ENCODE results near the gene UHRF1.
"Not testable (repeated sequence)": the region's sequence is repeated elsewhere in the genome, so short reads cannot be mapped to it uniquely, and the experiment has no call there.

Gene UHRF1

DNA sequence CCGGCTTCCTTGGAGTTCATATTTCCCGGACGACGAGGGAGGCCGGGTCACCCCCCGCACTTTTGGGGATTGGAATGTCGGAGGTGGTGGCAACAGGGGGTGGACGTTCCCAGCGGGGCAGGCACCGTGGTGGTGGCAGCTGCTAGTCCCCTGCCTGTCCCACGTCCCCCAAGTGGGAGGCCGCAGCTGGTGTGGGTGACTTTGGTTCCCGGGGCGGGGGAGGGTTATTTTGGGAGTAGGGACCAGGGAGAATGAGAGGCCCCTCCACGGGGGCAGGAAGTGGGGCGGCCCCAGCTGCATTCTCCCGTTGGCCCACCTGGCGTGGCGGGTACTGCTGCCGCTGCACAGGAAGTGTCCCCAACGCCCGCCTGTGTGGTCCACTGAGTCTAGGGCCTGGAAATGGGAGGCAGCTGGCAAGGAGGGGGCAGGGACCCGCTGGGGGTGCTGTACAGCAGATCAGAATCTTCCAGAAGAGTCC lies 30.8 kb upstream of the UHRF1 start:
- Histone ChIP-seq H3K27me3 (ENCODE audit: control insufficient read depth in 1 of 2, insufficient read depth in 2 of 2, low read length in 2 of 2) (no peaks in the 10 kb centered on the region), H3K9me3 (ENCODE audit: low read length) (no peaks in the 10 kb centered on the region), H3K4me1 (ENCODE audit: insufficient read depth, low read length) (peaks cover 13% of the 10 kb centered on the region), H3K9ac (ENCODE audit: low read length) (no peak overlapping the region), H3K4me3 (ENCODE audit: low read depth in 1 of 2, low read length in 2 of 2) (peak overlapping the region in 1 of 2 donors; percentile 18), H3K27ac (ENCODE audit: low read depth, low read length) (no peak overlapping the region), H3K36me3 (ENCODE audit: insufficient read depth, low read length) (no peaks in the 10 kb centered on the region)

DNA sequence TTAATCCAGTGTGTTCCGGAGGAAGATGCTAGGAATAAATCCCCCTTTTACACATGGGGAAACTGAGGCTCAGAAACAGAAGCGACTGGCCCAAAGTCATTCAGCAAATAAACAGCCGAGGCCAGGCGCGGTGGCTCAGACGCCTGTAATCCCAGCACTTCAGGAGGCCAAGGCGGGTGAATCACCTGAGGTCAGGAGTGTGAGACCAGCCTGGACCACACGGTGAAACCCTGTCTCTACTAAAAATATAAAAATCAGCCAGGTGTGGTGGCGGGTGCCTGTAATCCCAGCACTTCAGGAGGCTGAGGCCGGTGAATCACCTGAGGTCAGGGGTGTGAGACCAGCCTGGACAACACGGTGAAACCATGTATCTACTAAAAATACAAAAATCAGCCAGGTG lies 30.3 kb upstream of the UHRF1 start:
- no peaks in the 10 kb centered on the region for H3K36me3 ChIP-seq (ENCODE audit: insufficient read depth, low read length)
- no peak overlapping the region for H3K9ac ChIP-seq (ENCODE audit: low read length)

DNA sequence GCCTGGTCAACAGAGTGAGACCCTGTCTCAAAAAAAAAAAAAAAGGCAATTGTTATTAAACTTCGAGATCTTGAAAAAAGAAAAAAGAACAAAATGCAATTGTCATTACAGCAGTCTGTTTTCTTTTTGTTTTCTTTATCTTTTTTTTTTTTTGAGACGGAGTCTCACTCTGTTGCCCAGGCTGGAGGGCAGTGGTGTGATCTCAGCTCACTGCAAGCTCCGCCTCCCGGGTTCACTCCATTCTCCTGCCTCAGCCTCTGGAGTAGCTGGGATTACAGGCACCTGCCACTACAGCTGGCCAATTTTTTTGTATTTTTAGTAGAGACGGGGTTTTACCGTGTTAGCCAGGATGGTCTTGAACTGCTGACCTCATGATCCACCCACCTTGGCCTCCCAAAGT lies 26.4 kb upstream of the UHRF1 start:
- not testable (repeated sequence) for H3K27me3 ChIP-seq (ENCODE audit: control insufficient read depth in 1 of 2, insufficient read depth in 2 of 2, low read length in 2 of 2); H3K9ac ChIP-seq (ENCODE audit: low read length)

More for the DNA sequence above, 30.3 kb upstream of the UHRF1 start:
- H3K4me1 ChIP-seq (ENCODE audit: insufficient read depth, low read length) = peaks cover 13% of the 10 kb centered on the region
- no peaks in the 10 kb centered on the region for H3K9me3 ChIP-seq (ENCODE audit: low read length)
- H3K27ac ChIP-seq (ENCODE audit: low read depth, low read length) = no peak overlapping the region
- H3K4me3 ChIP-seq (ENCODE audit: low read depth in 1 of 2, low read length in 2 of 2) = peak overlapping the region in 1 of 2 donors; percentile 18
- H3K27me3 ChIP-seq (ENCODE audit: control insufficient read depth in 1 of 2, insufficient read depth in 2 of 2, low read length in 2 of 2) = no peaks in the 10 kb centered on the region

DNA sequence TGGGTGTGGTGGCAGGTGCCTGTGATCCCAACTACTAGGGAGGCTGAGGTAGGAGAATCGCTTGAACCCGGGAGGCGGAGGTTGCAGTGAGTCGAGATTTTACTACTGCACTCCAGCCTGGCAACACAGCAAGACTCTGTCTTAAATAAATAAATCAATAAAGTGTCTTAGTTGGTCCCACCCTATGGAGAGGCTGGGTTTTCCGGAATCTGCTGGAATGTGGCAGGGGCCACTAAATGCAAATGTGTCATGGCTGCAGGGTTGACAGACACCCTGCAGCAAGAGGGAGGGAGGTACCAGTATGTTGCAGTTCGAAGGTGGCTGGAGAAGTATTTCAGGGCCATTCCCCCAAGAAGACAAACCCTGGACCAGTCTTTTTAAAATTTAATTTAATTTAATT lies 24.3 kb upstream of the UHRF1 start:
- H3K9ac ChIP-seq (ENCODE audit: low read length); H3K4me1 ChIP-seq (ENCODE audit: insufficient read depth, low read length); H3K36me3 ChIP-seq (ENCODE audit: insufficient read depth, low read length); H3K27me3 ChIP-seq (ENCODE audit: control insufficient read depth in 1 of 2, insufficient read depth in 2 of 2, low read length in 2 of 2); H3K9me3 ChIP-seq (ENCODE audit: low read length); H3K4me3 ChIP-seq (ENCODE audit: low read depth in 1 of 2, low read length in 2 of 2); H3K27ac ChIP-seq (ENCODE audit: low read depth, low read length): not testable (repeated sequence)

More for the DNA sequence above, 26.4 kb upstream of the UHRF1 start:
- not testable (repeated sequence) for H3K27ac ChIP-seq (ENCODE audit: low read depth, low read length); H3K4me1 ChIP-seq (ENCODE audit: insufficient read depth, low read length); H3K9me3 ChIP-seq (ENCODE audit: low read length); H3K36me3 ChIP-seq (ENCODE audit: insufficient read depth, low read length); H3K4me3 ChIP-seq (ENCODE audit: low read depth in 1 of 2, low read length in 2 of 2)

DNA sequence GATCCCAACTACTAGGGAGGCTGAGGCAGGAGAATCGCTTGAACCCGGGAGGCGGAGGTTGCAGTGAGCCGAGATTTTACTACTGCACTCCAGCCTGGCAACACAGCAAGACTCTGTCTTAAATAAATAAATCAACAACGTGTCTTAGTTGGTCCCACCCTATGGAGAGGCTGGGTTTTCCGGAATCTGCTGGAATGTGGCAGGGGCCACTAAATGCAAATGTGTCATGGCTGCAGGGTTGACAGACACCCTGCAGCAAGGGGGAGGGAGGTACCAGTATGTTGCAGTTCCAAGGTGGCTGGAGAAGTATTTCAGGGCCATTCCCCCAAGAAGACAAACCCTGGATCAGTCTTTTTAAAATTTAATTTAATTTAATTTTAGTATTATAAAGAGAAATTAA lies 21.5 kb upstream of the UHRF1 start:
- H3K36me3 ChIP-seq (ENCODE audit: insufficient read depth, low read length); H3K9me3 ChIP-seq (ENCODE audit: low read length); H3K27me3 ChIP-seq (ENCODE audit: control insufficient read depth in 1 of 2, insufficient read depth in 2 of 2, low read length in 2 of 2): not testable (repeated sequence)

DNA sequence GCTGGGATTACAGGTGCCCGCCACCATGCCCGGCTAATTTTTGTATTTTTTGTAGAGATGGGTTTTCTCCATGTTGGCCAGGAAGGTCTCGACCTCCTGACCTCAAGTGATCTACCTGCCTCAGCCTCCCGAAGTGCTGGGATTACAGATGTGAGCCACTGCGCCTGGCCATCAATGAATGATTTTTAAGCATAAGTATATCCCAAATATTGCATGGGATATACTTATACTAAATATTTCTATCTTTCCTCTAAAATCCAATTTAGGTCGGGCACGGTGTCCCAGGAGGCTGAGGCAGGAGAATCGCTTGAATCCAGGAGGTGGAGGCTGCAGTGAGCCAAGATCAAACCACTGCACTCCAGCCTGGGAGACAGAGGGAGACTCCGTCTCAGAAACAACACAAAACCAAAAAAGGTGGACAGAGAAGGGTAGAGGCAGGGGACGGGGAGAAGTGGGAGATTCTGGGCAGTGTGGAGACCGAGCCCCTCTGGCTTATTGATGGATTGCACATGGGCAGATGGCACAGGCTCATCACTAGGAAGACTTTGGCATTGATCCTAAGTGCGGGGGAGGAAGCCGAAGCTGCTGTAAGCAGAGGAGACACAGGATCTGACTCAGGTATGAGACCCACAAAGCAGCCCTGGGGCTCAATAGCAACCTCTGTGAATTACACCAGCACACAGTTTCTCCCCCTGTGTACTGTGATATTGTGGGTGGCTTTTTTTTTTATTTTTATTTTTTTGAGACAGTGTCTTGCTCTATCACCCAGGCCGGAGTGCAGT lies 20.1 kb upstream of the UHRF1 start:
- no peaks in the 10 kb centered on the region for H3K36me3 ChIP-seq (ENCODE audit: insufficient read depth, low read length)
- H3K27ac ChIP-seq (ENCODE audit: low read depth, low read length) = no peak overlapping the region
- H3K4me1 ChIP-seq (ENCODE audit: insufficient read depth, low read length) = no peaks in the 10 kb centered on the region
- no peaks in the 10 kb centered on the region for H3K9me3 ChIP-seq (ENCODE audit: low read length)
- H3K4me3 ChIP-seq (ENCODE audit: low read depth in 1 of 2, low read length in 2 of 2) = no peak overlapping the region
- H3K27me3 ChIP-seq (ENCODE audit: control insufficient read depth in 1 of 2, insufficient read depth in 2 of 2, low read length in 2 of 2) = no peaks in the 10 kb centered on the region
- no peak overlapping the region for H3K9ac ChIP-seq (ENCODE audit: low read length)

More for the DNA sequence above, 21.5 kb upstream of the UHRF1 start:
- H3K9ac ChIP-seq (ENCODE audit: low read length); H3K4me1 ChIP-seq (ENCODE audit: insufficient read depth, low read length); H3K27ac ChIP-seq (ENCODE audit: low read depth, low read length); H3K4me3 ChIP-seq (ENCODE audit: low read depth in 1 of 2, low read length in 2 of 2): not testable (repeated sequence)

DNA sequence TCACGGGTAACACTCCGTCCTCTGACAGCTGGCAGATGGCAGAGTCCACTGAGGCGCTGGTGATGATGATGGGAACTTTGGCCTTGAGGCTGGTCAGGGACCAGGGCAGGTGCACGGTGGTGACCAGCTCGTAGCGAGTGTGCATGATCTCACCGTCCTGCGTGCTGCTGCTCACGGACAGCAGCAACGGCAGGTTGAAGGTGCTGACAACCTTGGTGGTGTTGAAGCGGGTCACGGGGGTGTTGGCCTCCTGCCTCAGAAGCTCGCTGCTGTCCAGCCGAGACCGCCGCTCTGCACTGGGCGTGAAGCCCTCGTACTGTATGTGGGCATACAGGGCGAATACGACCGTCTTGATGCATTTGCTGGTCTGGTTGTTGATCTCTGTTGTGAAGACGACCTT lies 18.2 kb upstream of the UHRF1 start:
- Histone ChIP-seq H3K9ac (ENCODE audit: low read length) (no peak overlapping the region), H3K4me3 (ENCODE audit: low read depth in 1 of 2, low read length in 2 of 2) (no peak overlapping the region), H3K9me3 (ENCODE audit: low read length) (no peaks in the 10 kb centered on the region), H3K27me3 (ENCODE audit: control insufficient read depth in 1 of 2, insufficient read depth in 2 of 2, low read length in 2 of 2) (no peaks in the 10 kb centered on the region), H3K36me3 (ENCODE audit: insufficient read depth, low read length) (no peaks in the 10 kb centered on the region), H3K4me1 (ENCODE audit: insufficient read depth, low read length) (no peaks in the 10 kb centered on the region), H3K27ac (ENCODE audit: low read depth, low read length) (no peak overlapping the region)

DNA sequence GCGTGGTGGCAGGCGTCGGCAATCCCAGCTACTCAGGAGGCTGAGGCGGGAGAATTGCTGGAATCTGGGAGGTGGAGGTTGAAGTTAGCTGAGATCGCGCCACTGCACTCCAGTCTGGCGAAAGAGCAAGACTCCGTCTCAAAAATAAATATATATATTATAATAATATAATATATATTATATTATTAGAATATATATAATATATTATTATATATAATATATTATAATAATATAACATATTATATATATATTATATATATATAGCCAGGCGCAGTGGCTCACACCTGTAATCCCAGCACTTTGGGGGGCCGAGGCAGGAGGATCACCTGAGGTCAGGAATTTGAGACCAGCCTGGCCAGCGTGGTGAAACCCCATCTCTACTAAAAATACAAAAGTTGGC lies 16.3 kb upstream of the UHRF1 start:
- not testable (repeated sequence) for H3K4me1 ChIP-seq (ENCODE audit: insufficient read depth, low read length); H3K36me3 ChIP-seq (ENCODE audit: insufficient read depth, low read length); H3K27ac ChIP-seq (ENCODE audit: low read depth, low read length); H3K9ac ChIP-seq (ENCODE audit: low read length); H3K27me3 ChIP-seq (ENCODE audit: control insufficient read depth in 1 of 2, insufficient read depth in 2 of 2, low read length in 2 of 2); H3K9me3 ChIP-seq (ENCODE audit: low read length); H3K4me3 ChIP-seq (ENCODE audit: low read depth in 1 of 2, low read length in 2 of 2)

DNA sequence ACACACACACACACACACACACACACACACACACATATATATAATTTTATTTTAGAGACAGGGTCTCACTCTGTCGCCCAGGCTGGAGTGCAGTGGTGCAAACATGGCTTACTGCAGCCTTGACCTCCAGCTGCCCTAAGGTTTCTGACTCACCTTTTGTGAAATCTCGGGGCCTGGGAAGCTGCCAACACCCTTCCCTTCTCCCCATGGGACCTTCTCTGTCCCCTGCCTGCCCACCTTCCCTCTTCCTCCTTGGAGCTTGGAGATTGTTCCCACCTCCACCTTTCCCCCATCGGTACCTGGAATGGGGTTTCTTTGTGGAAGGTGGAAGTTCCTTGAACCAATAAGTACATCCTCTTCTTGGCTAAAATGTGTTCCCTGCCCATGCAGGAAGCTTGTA lies 12.9 kb upstream of the UHRF1 start:
- Histone ChIP-seq H3K4me3 (ENCODE audit: low read depth in 1 of 2, low read length in 2 of 2) (no peak overlapping the region), H3K27ac (ENCODE audit: low read depth, low read length) (no peak overlapping the region), H3K9ac (ENCODE audit: low read length) (no peak overlapping the region), H3K36me3 (ENCODE audit: insufficient read depth, low read length) (no peaks in the 10 kb centered on the region), H3K27me3 (ENCODE audit: control insufficient read depth in 1 of 2, insufficient read depth in 2 of 2, low read length in 2 of 2) (no peaks in the 10 kb centered on the region), H3K9me3 (ENCODE audit: low read length) (no peaks in the 10 kb centered on the region), H3K4me1 (ENCODE audit: insufficient read depth, low read length) (no peaks in the 10 kb centered on the region)

DNA sequence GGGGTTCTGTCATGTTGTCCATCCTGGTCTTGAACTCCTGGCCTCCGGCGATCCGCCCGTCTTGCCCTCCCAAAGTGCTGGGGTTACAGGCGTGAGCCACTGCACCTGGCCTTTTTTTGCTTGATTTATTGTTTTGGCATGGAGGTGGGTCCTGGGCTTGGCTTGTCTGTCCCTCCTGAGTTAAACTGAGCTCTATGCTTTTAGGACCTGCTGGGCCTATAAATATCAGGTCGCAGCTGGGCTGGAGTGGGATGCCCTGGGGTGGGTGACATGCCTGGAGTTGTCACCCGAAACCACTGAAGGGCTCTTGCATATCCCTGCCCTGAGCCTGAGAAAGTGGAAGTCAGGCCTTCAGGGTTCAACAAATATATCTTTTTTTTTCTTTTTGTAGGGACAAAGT lies 12.2 kb upstream of the UHRF1 start:
- Histone ChIP-seq H3K27me3 (ENCODE audit: control insufficient read depth in 1 of 2, insufficient read depth in 2 of 2, low read length in 2 of 2) (no peaks in the 10 kb centered on the region), H3K9me3 (ENCODE audit: low read length) (no peaks in the 10 kb centered on the region), H3K4me1 (ENCODE audit: insufficient read depth, low read length) (no peaks in the 10 kb centered on the region), H3K27ac (ENCODE audit: low read depth, low read length) (no peak overlapping the region), H3K4me3 (ENCODE audit: low read depth in 1 of 2, low read length in 2 of 2) (no peak overlapping the region), H3K36me3 (ENCODE audit: insufficient read depth, low read length) (no peaks in the 10 kb centered on the region), H3K9ac (ENCODE audit: low read length) (no peak overlapping the region)

DNA sequence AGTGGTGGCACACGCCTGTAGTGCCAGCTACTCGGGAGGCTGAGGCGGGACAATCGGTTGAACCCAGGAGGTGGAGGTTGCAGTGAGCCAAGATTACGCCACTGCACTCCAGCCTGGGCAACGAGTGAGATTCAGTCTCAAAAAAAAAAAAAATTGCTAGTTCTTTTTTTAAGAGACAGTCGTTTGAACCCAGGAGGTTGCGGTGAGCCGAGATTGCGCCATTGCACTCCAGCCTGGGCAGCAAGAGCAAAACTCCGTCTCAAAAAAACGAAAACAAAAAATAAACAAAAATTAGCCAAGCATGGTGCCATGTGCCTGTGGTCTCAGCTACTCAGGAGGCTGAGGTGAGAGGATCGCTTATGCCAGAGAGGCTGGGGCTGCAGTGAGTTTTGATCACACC lies 8.4 kb upstream of the UHRF1 start:
- not testable (repeated sequence) for H3K36me3 ChIP-seq (ENCODE audit: insufficient read depth, low read length); H3K27ac ChIP-seq (ENCODE audit: low read depth, low read length); H3K9me3 ChIP-seq (ENCODE audit: low read length); H3K9ac ChIP-seq (ENCODE audit: low read length); H3K4me1 ChIP-seq (ENCODE audit: insufficient read depth, low read length); H3K4me3 ChIP-seq (ENCODE audit: low read depth in 1 of 2, low read length in 2 of 2); H3K27me3 ChIP-seq (ENCODE audit: control insufficient read depth in 1 of 2, insufficient read depth in 2 of 2, low read length in 2 of 2)

DNA sequence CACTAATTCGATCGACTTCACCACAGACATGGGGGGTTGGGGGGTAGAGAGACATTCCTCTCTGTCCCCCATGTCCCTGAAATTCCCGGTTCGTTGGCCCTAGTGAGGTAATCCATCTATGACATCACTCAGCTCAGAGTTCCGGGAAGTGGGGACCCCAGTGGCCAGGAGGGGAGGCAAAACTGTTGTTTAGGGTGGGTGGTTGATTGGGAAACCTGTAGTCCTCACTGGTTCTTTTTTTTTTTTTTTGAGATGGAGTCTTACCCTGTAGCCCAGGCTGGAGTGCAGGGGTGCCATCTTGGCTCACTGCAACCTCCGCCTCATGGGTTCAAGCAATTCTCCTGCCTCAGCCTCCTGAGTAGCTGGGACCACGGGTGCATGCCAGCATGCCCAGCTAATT lies 6.5 kb upstream of the UHRF1 start, which contains the start of gene ARRDC5:
Gene ARRDC5 (minus strand): TSS at position 101 of the 400 bp plus-strand sequence. CDS start 71 bp downstream, at position 30.
- no peak within 1 kb of the TSS for H3K9ac ChIP-seq (ENCODE audit: low read length)
- no peaks in the 10 kb centered on the region for H3K9me3 ChIP-seq (ENCODE audit: low read length)
- no peak within 1 kb of the TSS for H3K4me3 ChIP-seq (ENCODE audit: low read depth in 1 of 2, low read length in 2 of 2)
- H3K27ac ChIP-seq (ENCODE audit: low read depth, low read length) = no peak within 1 kb of the TSS
- no peaks in the 10 kb centered on the region for H3K27me3 ChIP-seq (ENCODE audit: control insufficient read depth in 1 of 2, insufficient read depth in 2 of 2, low read length in 2 of 2)
- no peaks in the 10 kb centered on the region for H3K36me3 ChIP-seq (ENCODE audit: insufficient read depth, low read length)
- H3K4me1 ChIP-seq (ENCODE audit: insufficient read depth, low read length) = no peaks in the 10 kb centered on the region

All from muscle layer of colon (tissue), 2 donors.